Aorta (tissue), 5 donors: Measurements from ENCODE around the gene LBX1. TPM values are rescaled to one million over a fixed set of nuclear protein-coding genes. Genes with fewer than 3 reads are reported as not detected.
"Not testable (repeated sequence)": the region's sequence is repeated elsewhere in the genome, so short reads cannot be mapped to it uniquely, and the experiment has no call there.

Experiments
- ATAC-seq: fragments of 200-7000 bp; cut with Tn5 transposase; one replicate; pipeline ENCODE4 v1.9.1; 2022; ENCODE audit warnings: moderate library complexity; ENCODE audit not compliant: low FRiP score
- DNase-seq, 2 donors: peaks; one replicate each; pipeline ENCODE4 v3.0.0-alpha.2; 2020
- H3K27ac ChIP-seq, 2 donors: one replicate each; pipeline ENCODE4 v1.5.1; 2013; ENCODE audit warnings: low read length in 2 of 2, mild to moderate bottlenecking in 2 of 2, moderate library complexity in 2 of 2, control low read depth in 1 of 2, inconsistent platforms in 1 of 2, low read depth in 1 of 2
- H3K27me3 ChIP-seq, 2 donors: one replicate each; pipeline ENCODE4 v1.6.1; 2013; ENCODE audit warnings: control low read depth in 1 of 2, low read length in 1 of 2, mild to moderate bottlenecking in 1 of 2, moderate library complexity in 1 of 2; ENCODE audit not compliant: insufficient read depth in 2 of 2, control insufficient read depth in 1 of 2
- H3K36me3 ChIP-seq, 2 donors: one replicate each; pipeline ENCODE4 v1.6.1; 2013; ENCODE audit warnings: control low read depth in 1 of 2, low read length in 1 of 2, mild to moderate bottlenecking in 1 of 2; ENCODE audit not compliant: insufficient read depth in 2 of 2, control insufficient read depth in 1 of 2
- H3K4me1 ChIP-seq, 2 donors: one replicate each; pipeline ENCODE4 v1.6.1; 2013; ENCODE audit warnings: low read length in 2 of 2, control low read depth in 1 of 2, mild to moderate bottlenecking in 1 of 2, moderate library complexity in 1 of 2; ENCODE audit not compliant: insufficient read depth in 2 of 2, control insufficient read depth in 1 of 2
- H3K4me3 ChIP-seq, 2 donors: one replicate each; pipeline ENCODE4 v1.5.1; 2013; ENCODE audit warnings: low read length in 2 of 2, control low read depth in 1 of 2, mild to moderate bottlenecking in 1 of 2
- H3K9me3 ChIP-seq: one replicate; pipeline ENCODE4 v1.6.1; 2013; ENCODE audit warnings: mild to moderate bottlenecking, low read length; ENCODE audit not compliant: control insufficient read depth
- WGBS, 2 donors: extraction: QIAGEN DNeasy Blood & Tissue Kit; methylation state at CpG; one replicate each; pipeline ENCODE4 v1.1.7; 2013; 5-methylcytosine and 5-hydroxymethylcytosine counted together
- intact Hi-C, 2 donors: fragments of 100-400 bp; cut with DNase I; formaldehyde crosslinking; loops; one replicate each; pipeline versions ENCODE4 v1.14.2 to v1.15.0; 2022
- polyA plus RNA-seq, 2 donors: library from polyadenylated mRNA; stranded (reverse); fragments of 200-250 nt; gene quantifications; one replicate each; pipeline ENCODE4 v1.2.3, GENCODE V29; 2013
- total RNA-seq, 2 donors: library from RNA; stranded (reverse); fragmentation: NEBNext Ultra II Directional; extraction: Animal tissue kit (Norgen Biotek cat#: 25700); gene quantifications; one replicate each; pipeline ENCODE4 v1.2.1, GENCODE V29; 2021
- donor health status: healthy with polysubstance abuse.
- donor health status: Bipolar disorder and iron deficiency.
- donor health status: DM: no; HTN: no; CAD: no.
- donor health status: DM: no; HTN: no; CAD: no.
- donor health status: DM: yes; HTN: yes; CAD: no.

Gene LBX1
- total and polyA plus RNA-seq, 4 donors, result not detected

GRCh38 chr10:101202667-101203066 is 26.6 kb downstream of the LBX1 start:
- H3K27me3 ChIP-seq, H3K4me1 ChIP-seq, H3K36me3 ChIP-seq, DNase-seq, intact Hi-C loops, H3K9me3 ChIP-seq, H3K4me3 ChIP-seq, ATAC-seq, H3K27ac ChIP-seq: not testable (repeated sequence)
- 76 to 82% methylated on average over 4 of the region's 4 CpGs for WGBS, 2 donors

GRCh38 chr10:101198326-101198977 is 30.8 kb downstream of the LBX1 start:
- WGBS, 2 donors, result 82% methylated on average over 8 of the region's 8 CpGs
- not testable (repeated sequence) for H3K36me3 ChIP-seq

GRCh38 chr10:101195921-101196320 is 33.3 kb downstream of the LBX1 start:
- H3K36me3 ChIP-seq, result no peaks in the 10 kb centered on the region
- ATAC-seq (no peak), DNase-seq (no peak)
- H3K4me1 ChIP-seq, result no peaks in the 10 kb centered on the region
- H3K9me3 ChIP-seq, result no peaks in the 10 kb centered on the region
- H3K27me3 ChIP-seq, result peaks cover 0 to 5% of the 10 kb centered on the region in 2 donors
- no peak overlapping the region for H3K27ac ChIP-seq
- intact Hi-C loops, result no loop called here
- no peak overlapping the region for H3K4me3 ChIP-seq
- WGBS, 2 donors, result 75 to 77% methylated on average over 5 of the region's 5 CpGs

More at GRCh38 chr10:101198326-101198977, 30.8 kb downstream of the LBX1 start:
- DNase-seq, H3K4me3 ChIP-seq, H3K4me1 ChIP-seq, H3K27me3 ChIP-seq, H3K27ac ChIP-seq, H3K9me3 ChIP-seq, ATAC-seq, intact Hi-C loops: not testable (repeated sequence)

GRCh38 chr10:101189461-101190401 is 39.5 kb downstream of the LBX1 start:
- DNase-seq, result no peak
- Histone ChIP-seq H3K36me3 (no peaks in the 10 kb centered on the region), H3K4me3 (no peak overlapping the region), H3K27me3 (peaks cover 0 to 5% of the 10 kb centered on the region in 2 donors), H3K4me1 (no peaks in the 10 kb centered on the region), H3K9me3 (no peaks in the 10 kb centered on the region), H3K27ac (no peak overlapping the region)
- no peak for ATAC-seq
- WGBS, 2 donors, result 45 to 47% methylated on average over 12 of the region's 12 CpGs
- intact Hi-C loops, result no loop called here

GRCh38 chr10:101188942-101189341 is 40.3 kb downstream of the LBX1 start:
- Histone ChIP-seq H3K27ac (no peak overlapping the region), H3K9me3 (no peaks in the 10 kb centered on the region), H3K4me1 (no peaks in the 10 kb centered on the region), H3K27me3 (peaks cover 0 to 5% of the 10 kb centered on the region in 2 donors), H3K36me3 (no peaks in the 10 kb centered on the region), H3K4me3 (no peak overlapping the region)
- intact Hi-C loops, result no loop called here
- 83 to 84% methylated on average over 4 of the region's 4 CpGs for WGBS, 2 donors
- ATAC-seq, result no peak
- DNase-seq, result no peak

GRCh38 chr10:101183458-101184183 is 45.6 kb downstream of the LBX1 start:
- no peak for DNase-seq
- intact Hi-C loops, result no loop called here
- H3K36me3 ChIP-seq, result no peaks in the 10 kb centered on the region
- no peaks in the 10 kb centered on the region for H3K9me3 ChIP-seq
- WGBS, 2 donors, result 64 to 73% methylated on average over 6 of the region's 6 CpGs
- H3K4me3 ChIP-seq, result no peak overlapping the region
- no peaks in the 10 kb centered on the region for H3K4me1 ChIP-seq
- no peak overlapping the region for H3K27ac ChIP-seq
- no peak for ATAC-seq
- no peaks in the 10 kb centered on the region for H3K27me3 ChIP-seq

- Histone ChIP-seq H3K27ac (no peak overlapping the region), H3K27me3 (no peaks in the 10 kb centered on the region), H3K36me3 (no peaks in the 10 kb centered on the region), H3K4me3 (no peak overlapping the region), H3K9me3 (no peaks in the 10 kb centered on the region), H3K4me1 (no peaks in the 10 kb centered on the region)
- no peak for ATAC-seq
- no peak for DNase-seq
- 74 to 76% methylated on average over 2 of the region's 2 CpGs for WGBS, 2 donors
- intact Hi-C loops, result no loop called here
Observed at GRCh38 chr10:101182936-101183335, 46.3 kb downstream of the LBX1 start.
